DOHH2 (cell line): Measurements from ENCODE around the gene HES7.

ENCODE experiments used
- H3F3A ChIP-seq: fragments of 200-600 bp; sonication (generic), shearing (Covaris generic); 2 replicates; pipeline ENCODE4 v1.6.0; 2016; ENCODE audit warnings: antibody characterized with exemption, mild to moderate bottlenecking; ENCODE audit not compliant: control insufficient read depth, insufficient read depth
- H3K27ac ChIP-seq: fragments of 200-600 bp; sonication (generic); 2 replicates; pipeline ENCODE4 v1.5.1; 2014; ENCODE audit warnings: low read depth, mild to moderate bottlenecking, low read length, moderate library complexity
- H3K27me3 ChIP-seq: fragments of 200-600 bp; sonication (generic); 2 replicates; pipeline ENCODE4 v1.6.1; 2014; ENCODE audit warnings: mild to moderate bottlenecking, low read length, mixed read lengths; ENCODE audit not compliant: control insufficient read depth
- H3K36me3 ChIP-seq: fragments of 200-600 bp; sonication (generic); 2 replicates; pipeline ENCODE4 v1.6.1; 2014; ENCODE audit warnings: mild to moderate bottlenecking, low read length, moderate library complexity, mixed read lengths; ENCODE audit not compliant: control insufficient read depth
- H3K4me1 ChIP-seq: fragments of 200-600 bp; sonication (generic); 2 replicates; pipeline ENCODE4 v1.6.1; 2014; ENCODE audit warnings: mild to moderate bottlenecking, low read length, mixed read lengths; ENCODE audit not compliant: control insufficient read depth
- H3K4me2 ChIP-seq: fragments of 200-600 bp; sonication (generic); 2 replicates; pipeline ENCODE4 v1.6.0; 2014; ENCODE audit warnings: mild to moderate bottlenecking, low read length, moderate library complexity
- H3K4me3 ChIP-seq: fragments of 200-600 bp; sonication (generic); 2 replicates; pipeline ENCODE4 v1.5.1; 2014; ENCODE audit warnings: mild to moderate bottlenecking, low read length, mixed read lengths
- H3K79me2 ChIP-seq: fragments of 200-600 bp; sonication (generic); 2 replicates; pipeline ENCODE4 v1.6.1; 2014; ENCODE audit warnings: mild to moderate bottlenecking, low read length, mixed read lengths; ENCODE audit not compliant: control insufficient read depth
- H3K9me2 ChIP-seq: fragments of 200-600 bp; sonication (generic); replicated peaks from 2 replicates; pipeline ENCODE4 v1.6.1; 2014; ENCODE audit warnings: mild to moderate bottlenecking, low read length, mixed read lengths; ENCODE audit not compliant: control insufficient read depth
- H3K9me3 ChIP-seq: fragments of 200-600 bp; sonication (generic); 2 replicates; pipeline ENCODE4 v1.6.1; 2014; ENCODE audit warnings: antibody characterized with exemption, low read length, mixed read lengths; ENCODE audit not compliant: control insufficient read depth, insufficient read depth
- H4K20me1 ChIP-seq: fragments of 200-600 bp; sonication (generic); 2 replicates; pipeline ENCODE4 v1.6.0; 2014; ENCODE audit warnings: low read depth, mild to moderate bottlenecking, antibody characterized with exemption, low read length, moderate library complexity; ENCODE audit not compliant: control insufficient read depth, insufficient read depth
- EZH2phosphoT487 ChIP-seq: fragments of 200-600 bp; sonication (generic); IDR thresholded peaks from 2 replicates; pipeline ENCODE4 v1.6.1; 2017; ENCODE audit warnings: borderline replicate concordance, mild to moderate bottlenecking, antibody characterized with exemption, low read length, moderate library complexity, mixed read lengths
- TF ChIP-seq, protein P1 (sequence below): fragments of 200-600 bp; sonication (generic); IDR thresholded peaks from one replicate; pipeline ENCODE4 v1.5.1; 2014; ENCODE audit warnings: antibody characterized with exemption, mild to moderate bottlenecking, low read depth, low read length; ENCODE audit not compliant: poor library complexity, severe bottlenecking

Gene HES7

GRCh38 chr17:8116776-8117175 lies 7.1 kb downstream of the HES7 start:
- no peak overlapping the region for H3K4me3 ChIP-seq
- peaks cover 36% of the 10 kb centered on the region for H3K4me1 ChIP-seq
- H3K79me2 ChIP-seq: no peaks in the 10 kb centered on the region
- H3K9me3 ChIP-seq: no peaks in the 10 kb centered on the region
- no peaks in the 10 kb centered on the region for H3K36me3 ChIP-seq
- TF ChIP-seq EZH2phosphoT487: no peak
- TF ChIP-seq, protein P1, sequence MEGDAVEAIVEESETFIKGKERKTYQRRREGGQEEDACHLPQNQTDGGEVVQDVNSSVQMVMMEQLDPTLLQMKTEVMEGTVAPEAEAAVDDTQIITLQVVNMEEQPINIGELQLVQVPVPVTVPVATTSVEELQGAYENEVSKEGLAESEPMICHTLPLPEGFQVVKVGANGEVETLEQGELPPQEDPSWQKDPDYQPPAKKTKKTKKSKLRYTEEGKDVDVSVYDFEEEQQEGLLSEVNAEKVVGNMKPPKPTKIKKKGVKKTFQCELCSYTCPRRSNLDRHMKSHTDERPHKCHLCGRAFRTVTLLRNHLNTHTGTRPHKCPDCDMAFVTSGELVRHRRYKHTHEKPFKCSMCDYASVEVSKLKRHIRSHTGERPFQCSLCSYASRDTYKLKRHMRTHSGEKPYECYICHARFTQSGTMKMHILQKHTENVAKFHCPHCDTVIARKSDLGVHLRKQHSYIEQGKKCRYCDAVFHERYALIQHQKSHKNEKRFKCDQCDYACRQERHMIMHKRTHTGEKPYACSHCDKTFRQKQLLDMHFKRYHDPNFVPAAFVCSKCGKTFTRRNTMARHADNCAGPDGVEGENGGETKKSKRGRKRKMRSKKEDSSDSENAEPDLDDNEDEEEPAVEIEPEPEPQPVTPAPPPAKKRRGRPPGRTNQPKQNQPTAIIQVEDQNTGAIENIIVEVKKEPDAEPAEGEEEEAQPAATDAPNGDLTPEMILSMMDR: no peak
- H4K20me1 ChIP-seq: no peaks in the 10 kb centered on the region; the same call in 1 of the 2 replicates
- H3K27ac ChIP-seq: no peak overlapping the region
- H3K9me2 ChIP-seq: no peaks in the 10 kb centered on the region
- no peak overlapping the region for H3K4me2 ChIP-seq
- H3F3A ChIP-seq: peaks cover 18% of the 10 kb centered on the region
- H3K27me3 ChIP-seq: peaks cover 63% of the 10 kb centered on the region

DNA sequence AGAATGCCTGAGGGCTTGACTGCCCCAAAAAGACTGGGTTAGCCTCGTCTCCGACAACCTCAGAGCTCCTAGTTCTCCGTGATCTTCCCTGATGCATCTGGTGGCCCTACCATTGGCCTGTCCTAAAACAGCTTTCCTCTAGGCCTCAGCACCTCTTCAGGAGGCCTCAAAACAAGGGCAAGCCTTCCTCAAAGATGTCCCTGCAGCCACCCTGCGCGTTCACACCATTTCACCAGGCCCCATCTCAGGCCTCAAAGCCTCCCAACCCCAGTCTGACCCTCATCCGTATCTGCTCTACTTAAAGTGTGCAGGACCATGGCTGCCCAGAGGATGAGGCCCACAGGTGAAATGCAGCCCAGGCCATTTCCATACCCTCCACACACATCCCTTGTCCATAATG lies 13.0 kb downstream of the HES7 start:
- no peaks in the 10 kb centered on the region for H3F3A ChIP-seq
- peaks cover 8% of the 10 kb centered on the region for H3K4me1 ChIP-seq
- H3K4me3 ChIP-seq: no peak overlapping the region
- H4K20me1 ChIP-seq: no peaks in the 10 kb centered on the region; the same call in 1 of the 2 replicates
- no peaks in the 10 kb centered on the region for H3K79me2 ChIP-seq
- H3K27me3 ChIP-seq: peaks cover 46% of the 10 kb centered on the region
- TF ChIP-seq EZH2phosphoT487: no peak
- TF ChIP-seq, protein P1: no peak
- H3K9me2 ChIP-seq: no peaks in the 10 kb centered on the region
- H3K9me3 ChIP-seq: no peaks in the 10 kb centered on the region
- no peak overlapping the region for H3K4me2 ChIP-seq
- H3K27ac ChIP-seq: no peak overlapping the region
- H3K36me3 ChIP-seq: no peaks in the 10 kb centered on the region

DNA sequence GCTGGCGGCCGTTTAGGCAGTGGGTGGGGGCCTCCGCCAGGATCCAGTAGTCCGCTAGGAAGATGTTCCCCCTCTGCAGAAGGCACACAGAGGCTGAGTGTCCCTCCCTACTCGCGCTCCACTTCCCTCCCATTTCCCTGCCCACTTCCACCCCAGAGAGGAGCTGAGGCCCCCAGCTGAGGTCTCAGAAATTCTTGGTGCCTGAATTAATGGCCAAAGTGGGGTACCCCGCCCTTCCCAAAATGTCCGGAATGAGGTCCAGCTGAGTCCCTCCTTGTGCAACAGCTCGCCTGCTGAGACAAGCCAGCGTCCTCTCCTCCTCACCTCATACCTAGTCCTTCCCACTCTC lies 13.5 kb downstream of the HES7 start:
- Histone ChIP-seq H3K4me3 (peak overlapping the region; percentile 60), H3K27me3 (peaks cover 45% of the 10 kb centered on the region), H3F3A (no peaks in the 10 kb centered on the region), H3K36me3 (no peaks in the 10 kb centered on the region), H3K4me2 (peak overlapping the region; percentile 81), H3K9me3 (no peaks in the 10 kb centered on the region), H3K4me1 (peaks cover 8% of the 10 kb centered on the region), H4K20me1 (no peaks in the 10 kb centered on the region; the same call in 1 of the 2 replicates), H3K27ac (no peak overlapping the region), H3K79me2 (no peaks in the 10 kb centered on the region), H3K9me2 (no peaks in the 10 kb centered on the region)
- no peak for TF ChIP-seq EZH2phosphoT487
- TF ChIP-seq, protein P1: peak; percentile 28
